DMS53 treated with DMSO at 0.1 percent for 48 hours (cell line): Measurements from ENCODE around the gene CEBPB.

Source experiments
- DNase-seq: peaks from one replicate; lab custom pipeline; 2025; ENCODE audit not compliant: unreplicated experiment; lab: John Stamatoyannopoulos, UW

The CEBPB gene

DNA sequence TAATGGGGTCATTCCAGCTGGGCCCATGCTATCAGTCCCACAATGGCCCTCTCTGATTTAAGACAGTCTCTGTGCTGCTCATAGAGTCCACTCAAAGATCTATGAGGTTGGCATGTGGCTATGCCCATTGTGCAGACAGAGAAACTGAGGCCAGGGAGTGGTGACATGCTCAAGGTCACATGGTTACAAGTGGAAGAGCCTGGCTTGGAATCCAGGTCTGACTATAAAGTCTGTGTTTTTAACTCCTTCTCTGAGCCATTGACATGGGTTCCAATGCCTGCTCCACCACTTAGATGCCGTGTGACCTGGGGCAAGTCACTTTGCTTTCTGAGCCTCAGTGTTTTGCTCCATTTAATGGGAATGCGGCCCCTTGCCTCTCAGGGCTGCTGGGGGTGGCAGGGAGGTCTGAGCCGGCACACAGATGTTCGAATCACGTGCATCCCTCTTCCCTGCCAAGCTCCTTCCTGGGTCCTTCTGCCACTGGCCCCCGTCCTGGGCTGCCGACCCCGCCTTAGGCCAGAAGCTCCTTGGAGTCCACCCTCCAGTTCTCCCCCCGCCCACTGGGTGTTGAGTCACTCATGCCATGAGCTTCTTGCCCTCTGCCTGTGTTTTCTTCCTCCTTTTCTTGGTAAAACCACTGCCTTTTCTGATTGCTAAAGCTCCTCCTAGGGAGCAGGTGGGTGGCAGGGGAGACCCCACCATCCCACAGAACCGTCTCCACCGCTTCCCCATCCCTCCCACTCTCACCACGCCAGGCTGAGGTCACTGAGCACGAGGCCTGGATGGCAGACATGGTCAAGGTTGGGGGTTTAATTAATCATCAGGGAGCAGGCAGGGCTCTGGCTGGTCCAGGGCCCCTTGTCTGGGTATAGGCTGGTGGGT, 35.7 kb downstream of the CEBPB start:
- no peak for DNase-seq

DNA sequence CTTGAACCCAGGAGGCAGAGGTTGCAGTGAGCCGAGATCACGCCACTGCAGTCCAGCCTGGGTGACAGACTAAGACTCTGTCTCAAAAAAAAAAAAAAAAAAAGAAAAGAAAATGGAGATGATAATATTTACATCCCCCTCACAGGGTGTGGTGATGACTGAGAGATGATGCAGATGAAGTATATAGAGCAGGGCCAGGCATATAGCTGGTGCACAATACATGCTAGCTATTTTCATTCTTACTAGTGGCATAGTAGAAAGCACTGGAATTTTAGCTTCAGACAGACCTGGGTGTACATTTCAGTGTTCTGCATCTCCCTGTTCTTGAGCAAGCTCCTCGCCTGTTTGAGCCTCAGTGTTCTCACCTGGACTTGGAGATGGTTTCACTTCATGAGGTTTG, 36.9 kb downstream of the CEBPB start:
- no peak for DNase-seq

DNA sequence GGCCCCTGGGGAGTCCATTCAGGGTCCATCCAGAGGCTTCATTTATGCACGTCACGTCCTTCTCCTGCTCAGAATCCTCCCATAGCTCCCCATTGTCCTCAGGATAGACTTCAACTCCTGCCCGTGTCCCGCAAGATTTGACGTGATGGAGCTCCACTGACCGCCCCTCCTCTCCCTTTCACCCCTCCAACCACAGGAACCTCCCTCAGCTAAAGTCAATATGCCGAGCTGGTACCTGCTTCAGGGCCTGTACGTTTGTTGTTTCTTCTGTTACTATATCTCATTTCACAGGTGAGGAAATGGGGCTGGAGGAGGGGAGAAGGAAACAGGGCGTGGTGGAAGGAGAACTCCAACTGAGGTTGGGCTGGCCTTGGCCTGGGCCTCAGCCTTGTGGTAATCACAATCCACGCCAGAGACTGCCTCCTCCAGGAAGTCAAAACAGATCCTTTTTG, 38.6 kb downstream of the CEBPB start:
- no peak for DNase-seq

DNA sequence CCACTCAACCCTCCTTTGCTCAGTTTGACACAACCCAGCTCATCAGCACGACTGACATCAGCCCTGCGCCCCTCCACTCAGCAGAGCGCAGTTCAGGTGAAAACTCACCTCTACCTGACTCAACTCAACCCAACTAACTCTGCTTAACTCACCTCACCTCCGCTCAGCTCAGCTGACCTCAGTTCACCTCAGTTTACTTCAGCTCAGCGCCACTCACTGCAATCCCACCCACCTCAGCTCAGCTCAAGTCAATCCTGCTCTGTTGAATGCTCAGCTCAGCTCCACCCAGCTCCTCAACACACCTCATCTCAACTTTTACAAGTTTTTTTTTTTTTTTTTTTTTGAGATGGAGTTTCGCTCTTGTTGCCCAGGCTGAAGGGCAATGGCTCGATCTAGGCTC, 39.6 kb downstream of the CEBPB start:
- no peak for DNase-seq

DNA sequence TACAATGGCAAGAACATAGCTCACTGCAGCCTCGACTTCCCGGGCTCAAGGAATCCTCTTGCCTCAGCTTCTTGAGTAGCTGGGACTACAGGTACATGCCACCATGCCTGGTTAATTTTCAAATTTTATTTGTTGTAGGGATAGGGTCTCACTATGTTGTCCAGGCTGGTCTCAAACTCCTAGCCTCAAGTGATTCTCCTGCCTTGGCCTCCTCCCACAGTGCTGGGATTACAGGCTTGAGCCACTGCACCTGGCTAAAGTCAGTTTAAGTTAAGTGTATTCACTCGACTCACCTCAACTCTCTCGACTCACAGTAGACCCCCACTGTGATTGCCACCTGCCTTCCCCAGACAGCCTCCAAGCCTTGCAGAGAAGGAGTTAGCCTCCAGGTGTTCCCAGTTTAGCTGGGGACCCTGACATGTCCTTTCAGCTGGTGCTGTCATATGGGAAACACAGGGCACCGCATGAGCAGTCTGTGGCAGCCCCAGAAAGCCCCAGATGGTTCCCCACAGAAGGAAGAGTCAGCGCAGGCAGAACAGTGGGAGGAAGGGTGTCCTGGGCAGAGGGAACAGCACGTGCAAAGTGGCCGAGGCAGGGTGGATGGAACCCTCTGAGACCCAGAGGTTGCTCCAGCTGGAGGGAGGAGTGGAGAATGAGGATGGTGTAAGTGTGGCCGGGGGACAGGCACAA, 40.4 kb downstream of the CEBPB start:
- DNase-seq: no peak

DNA sequence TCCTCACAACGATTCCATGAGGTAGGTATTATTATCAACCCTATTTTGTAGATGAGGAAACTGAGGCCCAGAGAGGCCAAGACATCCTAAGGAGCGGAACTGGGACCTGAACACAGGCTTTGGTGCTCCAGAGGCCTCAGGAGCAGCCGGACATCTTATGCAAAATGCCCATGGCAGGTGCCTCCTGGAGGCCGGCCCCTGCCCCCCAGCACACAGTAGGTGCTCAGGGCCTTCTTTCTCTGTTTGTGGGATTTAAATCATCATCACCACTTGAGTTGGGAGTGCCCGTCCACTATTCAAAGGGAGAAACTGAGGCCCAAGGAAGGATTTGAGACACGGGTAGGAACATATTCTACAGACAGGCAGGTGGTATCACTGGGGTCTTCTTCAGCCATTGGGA, 41.2 kb downstream of the CEBPB start:
- DNase-seq: no peak

DNA sequence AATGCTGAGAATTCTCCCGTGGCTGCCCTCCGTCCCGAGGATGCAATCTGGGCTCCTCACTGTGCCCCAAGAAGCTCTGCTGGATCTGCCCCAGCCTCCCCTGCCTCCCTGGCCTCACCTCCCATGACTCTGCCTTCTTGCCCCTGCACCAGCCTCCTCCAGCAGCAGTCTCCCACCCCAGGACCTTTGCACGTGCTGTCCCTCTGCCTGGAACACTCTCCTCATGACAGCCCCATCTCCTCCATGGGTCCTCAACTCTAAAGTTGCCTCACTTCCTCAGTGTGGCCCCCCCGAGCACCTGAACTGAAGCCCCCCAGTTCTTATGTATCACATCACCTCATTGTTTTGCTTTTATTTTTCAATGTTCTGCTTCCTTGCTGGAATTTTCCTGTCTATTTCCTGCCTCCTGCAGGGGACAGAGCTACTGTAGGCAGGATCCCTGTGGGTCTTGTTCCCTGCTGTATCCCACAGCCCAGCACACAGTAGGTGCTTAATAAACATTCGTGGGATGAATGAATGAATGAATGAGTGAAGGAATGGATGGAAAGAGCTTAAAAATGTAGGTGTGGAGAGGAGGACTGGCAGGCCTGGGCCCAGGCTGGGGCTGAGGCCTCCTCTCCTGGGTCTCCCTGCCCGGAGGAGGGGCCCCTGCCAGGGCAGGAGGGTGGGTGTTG, 42.2 kb downstream of the CEBPB start:
- no peak for DNase-seq

DNA sequence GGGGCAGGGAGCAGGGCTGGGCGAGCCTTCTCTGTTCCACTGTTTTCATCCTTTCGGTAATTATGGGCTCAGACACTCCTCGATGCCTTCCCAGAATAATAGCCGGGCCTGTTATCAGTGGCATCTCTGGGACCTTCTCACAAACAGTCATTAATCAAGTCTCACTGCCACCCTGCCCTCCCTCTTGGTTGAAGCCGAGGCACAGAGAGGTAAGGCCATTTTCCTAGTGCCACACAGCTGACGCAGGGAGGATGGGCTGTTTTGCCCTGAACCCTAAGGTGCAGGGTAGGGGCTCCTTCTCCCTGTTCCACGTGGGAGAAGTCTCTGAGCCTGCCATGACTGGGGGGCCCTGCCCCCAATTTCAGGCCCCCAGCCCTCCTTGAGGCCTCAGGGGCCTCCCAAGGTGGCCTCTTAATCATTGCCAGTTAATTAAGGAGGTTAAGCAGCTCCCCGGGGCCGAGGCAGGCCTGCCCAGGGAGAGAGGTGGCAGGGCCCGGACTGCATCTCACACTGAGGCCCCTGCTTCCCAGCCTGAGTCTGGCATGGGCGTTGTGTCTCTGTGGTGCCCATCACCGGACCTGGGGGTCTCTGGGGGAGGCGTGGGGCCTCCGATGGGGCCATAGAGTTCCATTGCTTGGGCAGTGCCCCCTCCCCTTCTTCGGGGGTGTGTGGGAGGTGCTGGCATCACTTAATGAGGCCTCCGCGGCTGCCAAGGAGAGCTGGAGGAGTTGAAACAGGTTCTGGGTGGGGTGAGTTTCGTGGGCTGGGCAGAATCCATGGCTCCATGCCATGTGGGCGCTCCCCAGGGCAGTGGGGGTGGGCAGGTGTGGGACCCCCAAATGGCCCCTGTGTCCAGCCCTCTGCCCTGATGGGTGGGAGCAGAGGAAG, 42.9 kb downstream of the CEBPB start:
- DNase-seq: no peak

DNA sequence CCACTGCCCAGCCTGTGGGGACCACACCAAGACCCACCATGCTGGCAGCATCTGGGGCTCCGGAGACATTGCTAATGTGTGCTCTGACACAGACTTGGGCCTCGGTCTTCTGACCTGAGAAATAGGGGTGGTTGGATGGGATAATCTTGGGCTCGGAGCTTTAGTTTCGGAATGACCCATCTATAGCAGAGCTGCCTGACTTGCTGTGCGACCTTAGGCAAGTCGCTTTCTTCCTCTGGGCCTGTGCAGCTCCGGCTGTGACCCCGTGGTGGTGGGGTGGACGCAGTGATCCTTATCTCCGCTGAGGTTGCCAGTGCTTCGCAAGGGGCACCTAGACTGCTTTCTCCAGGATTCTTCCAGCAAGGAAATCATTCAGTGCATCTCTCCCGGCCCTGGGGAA, 43.7 kb downstream of the CEBPB start:
- no peak for DNase-seq

DNA sequence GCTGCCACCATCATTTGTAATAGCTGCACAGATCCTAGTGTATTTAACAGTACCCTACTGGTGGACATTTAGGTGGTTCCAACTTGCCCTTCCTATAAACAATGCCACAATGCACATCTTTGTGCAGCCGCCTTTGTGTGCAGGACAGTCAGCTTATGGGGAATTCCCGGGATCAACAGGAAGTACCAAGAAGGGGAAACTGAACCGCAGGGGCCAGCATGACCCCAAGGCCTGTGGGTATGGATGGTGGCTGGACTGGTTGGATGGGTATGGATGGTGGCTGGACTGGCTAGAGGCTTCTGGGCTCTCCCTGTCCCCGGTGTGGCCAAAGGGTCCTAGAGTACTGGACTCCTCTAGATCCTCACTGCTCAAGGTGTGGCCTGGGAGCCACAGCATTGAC, 46.7 kb downstream of the CEBPB start:
- no peak for DNase-seq

DNA sequence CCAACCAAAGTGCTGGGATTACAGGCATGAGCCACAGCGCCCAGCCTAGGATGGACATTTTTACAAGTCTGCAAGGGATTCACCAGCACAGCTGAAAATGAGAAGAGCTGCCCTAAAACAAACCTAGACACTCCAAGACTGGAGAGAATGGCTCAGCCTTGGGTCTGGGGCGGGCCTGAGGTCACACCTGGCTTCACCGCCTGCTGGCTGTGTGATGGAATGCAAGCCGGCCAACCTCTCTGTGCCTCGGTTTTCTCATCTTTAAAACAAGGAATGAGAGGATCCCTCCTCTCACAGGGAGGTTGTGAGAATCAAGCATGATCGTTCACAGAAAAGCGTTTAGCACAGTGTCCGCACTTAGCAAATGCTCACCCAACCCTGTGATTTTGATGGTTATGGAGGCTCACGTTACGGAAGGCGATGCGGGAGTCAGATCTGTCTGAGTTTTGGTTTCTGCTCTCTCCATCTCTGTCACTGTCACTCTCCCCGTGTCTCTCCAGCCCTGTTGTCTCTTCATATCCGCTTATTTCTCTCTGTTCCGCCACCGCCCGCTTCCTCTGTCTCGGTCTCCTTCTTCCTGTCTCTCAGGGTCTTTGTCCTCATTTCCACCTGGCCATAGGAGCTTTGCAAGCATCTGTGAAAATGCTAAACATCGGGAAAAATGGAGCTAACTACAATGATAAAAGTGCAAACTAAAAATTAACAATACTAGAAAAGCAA, 47.6 kb downstream of the CEBPB start:
- DNase-seq: no peak

DNA sequence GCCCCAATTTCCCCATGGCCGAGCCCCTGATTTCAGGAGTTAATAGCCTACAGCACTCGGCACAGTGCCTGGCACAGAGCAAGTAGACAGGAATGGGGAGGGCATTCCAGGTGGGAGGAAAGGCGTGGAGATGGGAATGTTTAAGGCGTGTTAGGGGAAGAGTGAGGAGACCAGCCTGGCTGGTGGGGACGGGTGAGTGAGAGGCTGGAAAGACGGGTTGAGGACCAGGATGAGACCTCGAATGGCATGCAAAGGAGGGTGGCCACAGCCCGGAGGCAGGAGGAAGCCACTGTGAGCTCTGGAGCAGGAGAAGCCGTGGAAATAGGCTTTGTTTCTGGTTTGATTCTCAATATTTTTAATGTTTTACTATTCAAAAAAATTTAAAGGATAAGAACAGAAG, 49.5 kb downstream of the CEBPB start:
- no peak for DNase-seq

DNA sequence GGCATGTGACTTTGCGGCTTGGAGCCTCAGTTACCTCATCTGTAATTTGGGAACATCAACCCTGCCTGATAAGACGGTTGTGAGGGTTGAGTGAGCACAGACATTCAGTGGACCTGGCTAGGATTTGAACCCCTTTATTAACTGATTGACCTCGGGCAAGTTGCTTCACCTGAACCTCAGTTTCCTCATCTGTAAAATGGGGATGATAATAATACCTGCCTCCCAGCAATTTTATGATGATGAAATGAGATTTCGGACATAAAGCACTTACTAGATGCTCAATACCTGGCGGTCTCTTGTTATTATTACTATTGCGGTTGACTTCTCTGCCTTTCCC, 51.5 kb downstream of the CEBPB start:
- DNase-seq: no peak
